Astrocyte of the spinal cord (primary cell): ENCODE results near the gene ZNF580.

Experiments used
- DNase-seq: peaks from one replicate; pipeline ENCODE4 v3.0.0; 2011; ENCODE audit warnings: low read depth, low spot score
- H3K4me3 ChIP-seq: 2 replicates; pipeline ENCODE4 v1.5.1; 2011; ENCODE audit warnings: low read depth, mild to moderate bottlenecking, low read length, moderate library complexity
- CTCF ChIP-seq: IDR thresholded peaks from 2 replicates; pipeline ENCODE4 v1.5.1; 2012; ENCODE audit warnings: low read depth, mild to moderate bottlenecking, low read length, inconsistent platforms
- in situ Hi-C: cut with HindIII; loops from 2 replicates; pipeline ENCODE4 v1.10.0; 2017; ENCODE audit warnings: low sequenced_read_pairs

ZNF580 gene

GRCh38 chr19:55686311-55687050 is 45.7 kb downstream of the ZNF580 start:
- no peak for DNase-seq
- no peak overlapping the region for H3K4me3 ChIP-seq
- in situ Hi-C loops: no loop called here
- TF ChIP-seq CTCF: no peak

GRCh38 chr19:55687281-55688201 is 46.7 kb downstream of the ZNF580 start:
- in situ Hi-C loops: no loop called here
- no peak for DNase-seq
- TF ChIP-seq CTCF: no peak
- H3K4me3 ChIP-seq: no peak overlapping the region

- no peak overlapping the region for H3K4me3 ChIP-seq
- no peak for DNase-seq
- TF ChIP-seq CTCF: no peak
- in situ Hi-C loops: no loop called here
These were observed 47.8 kb downstream of the ZNF580 start for GRCh38 chr19:55688422-55689218.

- DNase-seq: no peak
- no peak for TF ChIP-seq CTCF
- H3K4me3 ChIP-seq: no peak overlapping the region
- in situ Hi-C loops: no loop called here
These were observed 48.8 kb downstream of the ZNF580 start for GRCh38 chr19:55689411-55690108.

GRCh38 chr19:55690109-55690768 is 49.4 kb downstream of the ZNF580 start:
- no peak overlapping the region for H3K4me3 ChIP-seq
- no peak for DNase-seq
- in situ Hi-C loops: no loop called here
- no peak for TF ChIP-seq CTCF
